OCI-M2 (cell line): ENCODE data around the gene CCL26.

Source experiments
- DNase-seq: peaks from one replicate; lab custom pipeline; 2025; ENCODE audit not compliant: unreplicated experiment; lab: John Stamatoyannopoulos, UW

The CCL26 gene, protein sequence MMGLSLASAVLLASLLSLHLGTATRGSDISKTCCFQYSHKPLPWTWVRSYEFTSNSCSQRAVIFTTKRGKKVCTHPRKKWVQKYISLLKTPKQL

DNA sequence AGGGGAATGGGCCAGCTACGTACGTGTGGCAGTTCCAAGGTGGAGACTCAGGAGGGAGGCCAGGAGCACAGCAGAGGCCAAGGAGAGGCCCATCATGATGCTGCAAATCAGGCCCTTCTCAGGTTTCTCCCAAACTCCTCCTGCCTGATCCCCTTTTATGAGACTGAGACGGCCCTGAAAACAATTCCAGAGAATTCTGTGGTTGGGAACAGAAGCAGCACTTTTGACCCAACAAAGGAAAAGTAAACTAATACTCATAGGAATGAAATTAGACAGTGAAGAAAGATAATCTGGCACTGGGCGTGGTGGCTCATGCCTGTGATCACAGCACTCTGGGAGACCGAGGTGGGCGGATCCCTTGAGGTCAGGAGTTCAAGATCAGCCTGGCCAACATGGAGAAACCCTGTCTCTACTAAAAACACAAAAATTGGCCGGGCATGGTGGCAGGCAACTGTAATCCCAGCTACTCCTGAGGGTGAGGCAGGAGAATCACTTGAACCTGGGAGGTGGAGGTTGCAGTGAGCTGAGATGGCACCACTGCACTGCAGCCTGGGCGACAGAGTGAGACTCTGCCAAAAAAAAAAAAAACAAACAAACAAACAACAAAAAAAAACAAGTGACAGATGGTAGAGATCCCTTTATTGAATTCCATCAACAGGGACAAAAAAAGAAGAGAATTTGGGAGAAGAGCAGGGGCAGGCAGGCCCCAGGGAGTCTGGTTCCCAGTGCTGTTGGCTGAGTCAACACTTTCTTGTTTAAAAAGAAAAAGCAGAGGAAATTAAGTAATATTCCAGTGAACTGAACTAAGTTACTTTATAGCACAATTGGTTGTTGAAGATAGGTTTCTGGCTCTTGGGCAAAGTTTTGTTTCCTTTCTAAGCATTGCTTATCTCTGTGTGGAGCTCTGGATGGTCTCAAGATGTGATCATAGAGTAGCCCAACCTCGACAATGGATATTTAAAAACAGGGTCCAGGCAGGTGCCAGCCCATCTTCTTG lies at the start of gene CCL26:
CCL26 (minus strand) TSS at position 131 of the 997 bp plus-strand sequence; CDS start at position 96, 35 bp downstream.
- DNase-seq, result no peak

DNA sequence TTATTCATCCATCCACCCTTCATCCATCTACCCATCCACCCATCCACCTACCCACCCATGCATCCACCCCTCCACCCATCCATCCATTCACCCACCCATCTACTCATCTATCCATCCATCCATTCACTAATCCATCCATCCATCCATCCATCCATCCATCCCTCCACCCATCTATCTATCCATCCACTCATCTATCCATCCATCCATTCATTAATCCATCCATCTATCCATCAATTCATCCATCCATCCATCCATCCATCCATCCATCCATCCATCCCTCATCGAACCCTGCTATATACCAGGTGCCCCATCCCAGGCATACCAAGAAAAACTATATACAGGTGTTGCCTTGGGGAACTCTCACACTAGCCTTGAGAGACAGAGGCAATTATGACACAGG lies 48.7 kb upstream of the CCL26 start:
- DNase-seq, result no peak

DNA sequence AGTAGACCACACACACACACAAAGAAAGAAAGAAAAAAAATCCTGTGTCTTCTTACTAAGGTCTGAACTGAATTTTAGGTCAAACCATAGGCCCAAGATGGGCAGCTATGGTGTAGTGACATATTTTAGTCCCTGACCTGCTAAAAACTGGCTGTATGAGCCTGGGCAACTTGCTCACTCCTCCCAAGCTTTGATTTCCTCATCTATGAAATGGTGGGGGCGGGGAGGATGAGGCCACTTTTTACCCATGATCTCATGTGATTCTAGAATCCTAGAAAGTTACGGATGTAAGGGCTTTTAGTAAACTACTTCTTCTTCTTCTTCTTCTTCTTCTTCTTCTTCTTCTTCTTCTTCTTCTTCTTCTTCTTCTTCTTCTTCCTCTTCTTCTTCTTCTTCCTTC lies 47.7 kb upstream of the CCL26 start:
- no peak for DNase-seq

DNA sequence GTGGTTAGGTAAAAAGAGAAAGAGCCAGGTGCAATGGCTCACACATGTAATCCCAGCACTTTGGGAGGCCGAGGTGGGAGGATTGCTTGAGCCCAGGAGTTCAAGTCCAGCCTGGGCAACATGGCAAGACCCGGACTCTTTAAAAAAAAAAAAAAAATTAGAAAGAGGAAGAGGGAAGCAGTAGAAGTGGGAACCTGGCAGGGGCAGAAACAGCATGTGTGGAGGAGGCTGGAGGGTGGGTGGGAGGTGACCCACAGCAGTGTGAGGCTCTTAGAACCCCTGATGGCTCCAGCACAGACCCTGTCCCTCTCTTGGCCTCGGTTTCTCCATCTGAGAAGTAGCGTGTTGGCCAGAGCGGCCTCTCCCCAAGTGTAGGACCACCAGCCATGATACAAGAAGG lies 46.5 kb upstream of the CCL26 start:
- DNase-seq, result no peak

DNA sequence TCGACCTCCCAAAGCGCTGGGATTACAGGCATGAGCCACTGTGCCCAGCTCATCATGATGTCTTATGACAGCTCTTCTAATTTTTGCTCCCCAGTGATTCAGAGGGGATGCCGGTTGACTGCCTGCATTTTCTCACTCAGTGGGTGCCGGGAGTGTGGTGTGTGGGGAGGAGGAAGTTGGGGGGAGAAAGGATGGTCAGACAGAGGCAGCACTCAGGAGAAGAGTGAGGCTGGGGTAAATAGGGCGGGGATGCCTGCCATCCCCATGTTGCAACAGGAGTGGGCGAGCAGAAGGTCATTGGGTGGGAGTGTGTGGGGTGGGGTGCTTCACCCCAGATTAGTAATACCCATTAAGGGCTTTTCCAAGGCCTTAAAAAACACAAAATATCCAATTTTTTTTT lies 45.1 kb upstream of the CCL26 start:
- no peak for DNase-seq

DNA sequence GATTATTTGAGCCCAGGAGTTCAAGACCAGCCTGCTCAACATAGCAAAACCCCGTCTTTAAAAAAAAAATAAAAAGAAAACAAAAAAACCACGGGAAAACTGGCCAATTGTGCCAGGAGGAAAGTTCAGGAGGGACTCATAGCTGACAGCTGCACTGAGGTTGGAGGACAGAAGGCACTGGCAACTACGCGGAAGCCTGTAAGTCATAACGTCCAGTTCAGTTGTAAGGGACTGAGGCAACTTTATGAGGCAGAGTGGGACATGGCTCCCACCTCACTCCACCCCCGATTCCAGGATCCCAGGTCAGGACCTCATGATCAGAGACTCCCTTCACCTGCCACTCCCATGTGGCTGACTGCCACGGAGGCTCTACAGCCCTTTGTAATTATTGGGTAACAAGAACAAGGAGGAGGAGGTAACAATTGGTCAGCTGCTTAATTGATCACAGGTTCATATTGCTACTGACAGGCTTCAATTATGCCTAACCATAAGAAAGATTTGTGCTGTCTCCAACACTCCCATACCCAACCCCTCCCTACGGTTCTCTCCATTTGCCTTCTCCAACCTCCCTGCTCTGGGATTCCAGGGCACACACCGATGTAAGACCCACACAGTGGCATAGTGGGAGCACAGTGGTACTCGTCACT lies 43.5 kb upstream of the CCL26 start:
- DNase-seq, result no peak

DNA sequence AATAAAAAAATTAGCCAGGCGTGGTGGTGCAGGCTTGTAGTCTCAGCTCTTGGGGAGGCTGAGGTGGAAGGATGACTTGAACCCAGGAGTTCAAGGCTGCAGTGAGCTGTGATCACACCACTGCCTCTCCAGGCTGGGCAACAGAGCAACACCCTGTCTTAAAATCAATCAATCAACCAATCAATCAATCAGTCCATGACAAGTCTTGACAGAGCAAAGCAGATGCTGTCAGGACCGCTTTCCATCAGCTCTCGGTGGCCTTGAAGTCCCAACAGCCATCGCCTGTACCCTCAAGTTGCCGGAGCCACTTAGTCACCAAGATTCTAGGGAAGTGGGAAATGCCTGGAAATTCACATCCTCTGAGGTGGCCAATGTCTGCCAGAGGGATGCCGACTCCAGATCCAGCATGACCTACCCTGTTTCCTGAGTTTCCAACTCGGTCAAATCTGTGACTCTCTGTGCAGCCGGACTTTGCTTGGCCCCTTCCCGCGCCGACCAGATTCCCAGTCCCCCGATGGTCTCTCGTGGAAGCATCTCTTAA lies 42.5 kb upstream of the CCL26 start:
- DNase-seq, result no peak

DNA sequence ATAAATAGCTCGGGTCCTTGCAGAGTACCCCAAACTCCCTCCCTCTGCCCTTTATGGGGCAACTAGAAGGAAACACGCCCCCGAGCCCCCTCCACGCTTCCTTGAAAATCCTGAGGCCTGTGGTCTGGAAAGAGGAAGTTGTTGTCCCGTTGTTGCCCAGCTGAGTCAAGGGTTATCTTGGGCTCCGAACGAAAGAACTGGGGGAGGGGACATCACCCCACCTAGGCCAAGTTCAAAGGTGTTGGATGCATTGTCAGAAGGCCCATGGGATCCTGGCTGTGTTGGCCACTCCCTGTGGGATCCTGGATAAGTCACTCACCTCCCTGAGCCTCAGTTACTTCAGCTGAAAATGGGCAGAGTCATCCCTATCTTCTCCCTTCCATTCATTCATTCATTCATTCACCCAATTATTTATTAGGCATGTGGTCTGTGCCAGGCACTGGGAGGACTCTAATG lies 41.8 kb upstream of the CCL26 start, which contains the start of gene CCL24:
CCL24 (minus strand) TSS at position 26 of the 456 bp plus-strand sequence. CDS start 91 bp downstream, outside the sequence.
- DNase-seq, result no peak

DNA sequence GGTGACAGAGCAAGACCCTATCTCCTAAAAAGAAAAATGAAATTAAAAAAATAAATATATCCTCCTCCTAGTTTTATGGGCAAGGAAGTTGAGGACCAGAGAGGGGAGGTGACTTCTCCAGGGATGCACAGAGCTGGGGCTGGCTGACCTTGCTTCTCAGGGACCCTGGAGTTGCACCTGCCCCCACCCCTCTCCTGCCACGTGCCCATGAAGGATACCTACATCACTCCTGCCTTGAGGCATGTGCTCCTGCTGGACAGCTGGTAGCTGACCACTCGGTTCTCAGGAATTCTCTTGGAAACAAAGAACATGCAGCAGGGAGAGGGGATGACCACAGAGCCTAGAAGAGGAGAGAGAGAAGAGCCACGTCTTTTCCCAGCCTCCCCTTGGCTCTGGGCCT lies 41.1 kb upstream of the CCL26 start:
- no peak for DNase-seq

DNA sequence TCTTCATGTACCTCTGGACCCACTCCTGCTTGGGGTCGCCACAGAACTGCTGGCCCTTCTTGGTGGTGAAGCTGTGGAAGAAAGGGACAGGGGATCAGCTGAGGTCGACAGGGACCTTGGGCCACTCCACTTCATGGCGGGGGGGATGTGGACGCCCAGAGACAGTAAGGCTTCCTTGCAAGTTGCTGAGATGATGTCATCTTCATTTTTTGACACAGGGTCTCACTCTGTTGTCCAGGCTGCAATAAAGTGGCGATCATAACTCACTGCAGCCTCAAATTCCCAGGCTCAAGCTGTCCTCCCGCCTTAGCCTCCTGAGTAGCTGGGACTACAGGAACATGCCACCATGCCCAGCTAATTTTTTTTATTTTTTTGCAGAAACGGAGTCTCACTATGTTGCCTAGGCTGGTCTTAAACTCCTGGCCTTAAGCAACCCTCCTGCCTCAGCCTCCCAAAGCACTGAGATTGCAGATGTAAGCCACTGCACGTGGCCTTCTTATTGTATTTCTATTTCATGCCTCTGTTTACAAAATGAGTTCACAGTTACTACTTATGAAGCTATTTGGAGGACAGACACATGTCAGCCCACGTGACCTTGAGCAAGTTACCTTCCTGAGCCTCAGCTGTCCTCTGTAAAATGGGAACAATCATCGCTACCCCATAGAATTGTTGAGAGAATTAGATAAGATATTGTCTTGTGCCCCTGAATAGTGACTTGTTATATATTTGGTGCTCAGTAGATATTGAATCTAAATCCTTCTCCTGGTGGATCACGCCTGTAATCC lies 40.1 kb upstream of the CCL26 start:
- DNase-seq, result no peak

DNA sequence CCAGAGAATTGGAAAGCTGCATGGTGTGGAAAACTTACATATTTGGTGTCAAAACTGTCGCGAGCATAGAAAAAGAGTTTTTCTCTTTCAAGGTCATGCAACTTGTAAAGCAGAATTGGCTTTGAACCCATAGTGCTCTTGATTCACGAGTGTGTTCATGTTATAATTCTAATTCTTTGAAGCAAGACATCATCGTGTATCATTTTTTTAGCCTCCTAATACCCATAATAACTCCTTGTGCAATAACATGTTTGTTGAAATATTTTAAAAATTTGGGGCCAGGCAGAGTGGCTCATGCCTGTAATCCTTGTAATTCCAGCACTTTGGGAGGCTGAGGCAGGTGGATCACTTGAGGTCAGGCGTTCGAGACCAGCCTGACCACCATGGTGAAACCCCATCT lies 37.4 kb upstream of the CCL26 start:
- DNase-seq, result no peak

DNA sequence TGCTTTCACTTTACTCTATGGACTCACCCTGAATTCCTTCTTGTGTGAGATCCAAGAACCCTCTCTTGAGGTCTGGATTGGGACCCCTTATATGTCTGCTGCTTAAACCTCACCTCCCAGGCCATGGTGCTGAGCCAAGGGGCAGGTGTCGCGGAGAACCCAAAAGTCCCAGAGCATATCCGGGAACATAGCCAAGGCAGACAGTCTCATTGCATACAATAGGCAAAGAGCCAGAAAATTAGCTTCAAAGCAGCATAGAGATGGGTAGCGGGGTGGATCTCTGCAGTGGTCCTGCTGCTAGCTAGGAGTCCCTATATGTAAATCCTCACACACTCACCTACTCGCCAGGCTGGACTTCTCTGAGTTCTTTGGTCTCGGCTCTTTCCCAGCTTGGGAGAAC lies 36.1 kb upstream of the CCL26 start:
- DNase-seq, result no peak

DNA sequence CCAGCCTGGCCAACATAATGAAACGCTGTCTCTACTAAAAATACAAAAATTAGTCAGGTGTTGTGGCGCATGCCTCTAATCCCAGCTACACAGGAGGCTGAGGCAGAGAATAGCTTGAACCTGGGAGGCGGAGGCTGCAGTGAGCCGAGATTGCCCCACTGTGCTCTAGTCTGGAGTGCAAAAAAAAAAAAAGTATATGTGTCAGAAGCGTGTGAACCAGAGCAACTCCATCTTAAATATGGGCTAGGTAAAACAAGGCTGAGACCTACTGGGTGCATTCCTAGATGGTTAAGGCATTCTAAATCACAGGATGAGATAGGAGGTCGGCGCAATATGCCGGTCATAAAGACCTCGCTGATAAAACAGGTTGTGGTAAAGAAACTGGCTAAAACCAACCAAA lies 35.4 kb upstream of the CCL26 start:
- DNase-seq, result no peak

DNA sequence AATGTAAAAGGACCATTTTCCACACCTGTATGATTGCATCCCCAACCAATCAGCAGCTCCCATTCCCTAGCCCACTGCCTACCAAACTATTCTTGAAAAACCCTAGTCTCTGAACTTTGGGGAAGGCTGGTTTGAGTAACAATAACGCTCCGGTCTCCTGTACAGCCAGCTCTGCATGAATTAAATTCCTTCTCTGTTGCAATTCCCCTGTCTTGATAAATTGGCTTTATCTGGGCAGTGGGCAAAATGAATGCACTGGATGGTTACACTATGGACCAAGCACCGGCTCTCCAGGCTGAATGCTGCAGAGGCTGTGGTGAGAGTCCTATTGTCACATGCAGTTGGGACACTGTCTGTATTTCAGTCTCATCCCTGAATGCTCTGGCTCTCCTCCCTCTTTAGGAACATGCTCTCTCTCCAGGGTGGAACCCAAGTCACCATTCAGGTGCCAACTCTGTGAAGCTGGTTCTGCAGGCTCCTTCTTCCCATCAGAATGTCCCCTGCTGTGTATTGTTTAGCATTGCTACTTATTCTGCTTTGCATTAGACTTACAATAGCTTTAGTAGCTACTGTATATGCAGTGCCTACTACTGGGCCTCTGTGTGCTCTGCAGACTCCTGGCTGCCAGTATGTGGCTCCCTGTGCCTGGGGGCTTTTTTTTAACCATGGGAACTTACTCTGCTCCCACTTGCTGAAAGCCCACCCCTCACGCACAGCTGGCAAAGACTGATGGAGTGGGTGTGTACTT lies 34.7 kb upstream of the CCL26 start:
- no peak for DNase-seq

DNA sequence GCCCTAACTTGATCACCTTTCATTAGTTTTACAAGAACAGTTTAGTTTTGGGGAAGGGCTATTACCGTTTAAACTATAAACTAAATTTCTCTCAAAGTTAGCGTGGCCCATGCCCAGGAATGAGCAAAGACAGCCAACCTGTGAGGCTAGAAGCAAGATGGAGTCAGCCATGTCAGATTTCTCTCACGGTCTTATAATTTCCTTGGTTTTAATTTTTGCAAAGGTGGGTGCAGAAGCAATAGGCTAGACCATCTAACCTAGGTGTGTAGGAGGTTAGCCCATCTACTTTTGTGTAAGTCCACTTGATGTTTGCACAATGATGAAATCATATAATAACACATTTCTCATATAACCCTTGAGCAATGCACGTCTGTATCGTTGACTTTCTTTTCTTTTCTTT lies 32.7 kb upstream of the CCL26 start:
- no peak for DNase-seq

DNA sequence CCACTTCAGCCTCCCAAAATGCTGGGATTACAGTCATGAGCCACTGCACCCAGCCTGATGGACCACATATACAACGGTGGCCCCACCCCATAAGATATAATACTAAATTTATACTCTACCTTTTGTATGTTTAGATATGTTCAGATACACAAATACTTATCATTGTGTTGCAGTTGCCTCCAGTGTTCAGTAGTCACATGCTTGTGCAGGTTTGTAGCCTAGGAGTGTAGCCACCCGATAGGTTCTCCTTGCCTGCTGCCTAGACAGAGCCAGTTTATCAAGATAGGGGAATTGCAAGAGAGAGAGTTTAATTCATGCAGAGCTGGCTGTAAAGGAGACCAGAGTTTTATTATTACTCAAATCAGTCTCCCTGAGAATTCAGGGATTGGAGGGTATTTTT lies 32.0 kb upstream of the CCL26 start:
- DNase-seq, result no peak

DNA sequence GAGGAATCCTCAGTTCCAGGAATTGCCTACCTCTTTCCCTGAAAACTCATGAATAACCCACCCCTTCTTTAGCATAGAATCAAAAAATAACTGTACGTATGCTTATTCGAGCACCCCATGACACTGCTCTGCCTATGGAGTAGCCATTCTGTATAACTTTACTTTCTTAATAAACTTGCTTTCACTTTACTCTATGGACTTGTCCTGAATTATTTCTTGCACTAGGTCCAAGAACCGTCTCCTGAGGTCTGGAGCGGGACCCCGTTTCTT lies 30.5 kb upstream of the CCL26 start:
- DNase-seq, result no peak

DNA sequence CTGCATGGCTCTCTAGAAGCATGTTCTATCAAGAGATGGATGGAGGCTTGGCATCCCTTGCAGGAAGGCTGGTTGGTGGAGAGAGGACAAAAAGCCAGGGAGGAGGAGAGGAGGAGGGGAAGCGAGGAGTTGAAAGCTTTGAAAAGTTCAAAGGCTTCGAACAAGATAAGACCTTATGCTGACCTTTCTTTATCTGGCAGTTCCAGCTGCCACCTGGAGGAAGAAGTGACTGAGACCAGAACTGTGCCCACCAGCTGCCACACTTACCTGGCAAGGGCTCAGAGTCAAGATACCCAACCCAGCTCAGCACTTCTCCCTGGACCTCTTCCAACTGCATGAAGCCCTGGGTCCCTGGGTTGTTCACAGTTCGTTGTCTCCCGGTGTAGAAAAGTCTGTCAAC lies 26.8 kb upstream of the CCL26 start:
- DNase-seq, result no peak

DNA sequence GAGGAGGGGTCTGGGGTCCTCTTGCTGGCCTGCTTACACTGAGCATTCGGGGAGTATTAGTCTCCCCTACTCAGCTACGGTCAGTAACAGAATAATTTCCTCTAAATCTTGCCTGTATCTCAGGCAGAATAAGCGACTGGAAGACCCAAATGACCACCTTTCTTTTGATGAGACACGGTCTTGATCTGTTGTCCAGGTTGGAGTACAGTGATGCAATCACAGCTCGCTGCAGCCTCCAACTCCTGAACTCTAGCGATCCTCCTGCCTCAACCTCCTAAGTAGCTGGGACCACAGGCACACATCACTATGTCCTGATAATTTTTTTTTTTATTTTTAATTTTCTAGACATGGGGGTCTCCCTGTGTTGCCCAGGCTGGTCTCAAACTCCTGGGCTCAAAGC lies 24.4 kb upstream of the CCL26 start:
- no peak for DNase-seq

DNA sequence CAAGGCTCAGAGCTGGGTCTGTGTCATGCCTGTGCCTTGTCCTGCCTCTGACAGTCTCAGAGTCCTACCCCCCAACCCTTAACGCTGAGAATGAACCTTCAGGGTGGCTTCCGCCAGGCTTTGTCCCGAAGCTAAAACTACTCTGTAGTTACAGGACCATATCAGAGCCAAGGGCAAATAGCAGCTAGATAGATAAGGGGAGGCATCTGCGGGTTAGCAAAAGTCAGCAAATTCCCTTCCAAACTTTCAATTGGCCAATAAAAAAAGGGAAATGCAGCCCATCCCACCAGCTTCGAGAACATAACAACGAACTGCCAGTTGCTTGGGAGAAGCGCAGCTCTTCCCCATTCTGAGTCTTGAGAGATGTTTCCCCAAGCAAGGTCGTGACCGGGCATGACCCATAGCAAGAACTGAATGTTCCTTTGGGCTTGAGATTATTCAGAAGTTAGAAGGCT lies 23.8 kb upstream of the CCL26 start:
- peak; percentile 16 for DNase-seq
